DND-41 (cell line): ENCODE data around the gene KASH5.

ENCODE experiments used
- ATAC-seq: fragments of 200-7000 bp; cut with Tn5 transposase; 3 replicates; pipeline ENCODE4 v1.9.1; 2021; ENCODE audit warnings: low read depth; ENCODE audit not compliant: insufficient read depth
- DNase-seq: peaks from one replicate; pipeline ENCODE4 v3.0.0-alpha.2; 2020
- H2AFZ ChIP-seq: 2 replicates; pipeline ENCODE4 v1.6.0; 2012; ENCODE audit warnings: low read depth, low read length
- H3K27ac ChIP-seq: 2 replicates; pipeline ENCODE4 v1.5.1; 2012; ENCODE audit warnings: low read length, inconsistent platforms
- H3K27me3 ChIP-seq: fragments of 200-600 bp; sonication (generic); 2 replicates; pipeline ENCODE4 v1.6.0; 2012; ENCODE audit warnings: low read length, mild to moderate bottlenecking, inconsistent platforms; ENCODE audit not compliant: insufficient read depth, poor library complexity
- H3K36me3 ChIP-seq: 2 replicates; pipeline ENCODE4 v1.5.1; 2012; ENCODE audit warnings: low read length, inconsistent platforms; ENCODE audit not compliant: insufficient read depth
- H3K4me1 ChIP-seq: 2 replicates; pipeline ENCODE4 v1.5.1; 2012; ENCODE audit warnings: mild to moderate bottlenecking, low read length; ENCODE audit not compliant: insufficient read depth
- H3K4me2 ChIP-seq: 2 replicates; pipeline ENCODE4 v1.6.0; 2012; ENCODE audit warnings: mild to moderate bottlenecking, moderate library complexity, low read length, inconsistent platforms; ENCODE audit not compliant: insufficient read depth
- H3K4me3 ChIP-seq, 2 experiments: fragments of 200-600 bp in 1 of 2; shearing (Covaris generic) in 1 of 2; 2 replicates each; pipeline ENCODE4 v1.5.1; 2012 to 2016; ENCODE audit warnings: inconsistent platforms in 2 of 2, low read length in 2 of 2, mild to moderate bottlenecking in 2 of 2, low read depth in 1 of 2, moderate library complexity in 1 of 2
- H3K79me2 ChIP-seq: 2 replicates; pipeline ENCODE4 v1.6.0; 2012; ENCODE audit warnings: low read length, inconsistent platforms; ENCODE audit not compliant: insufficient read depth
- H3K9ac ChIP-seq: 2 replicates; pipeline ENCODE4 v1.6.0; 2012; ENCODE audit warnings: low read depth, mild to moderate bottlenecking, inconsistent platforms, low read length, moderate library complexity
- H3K9me3 ChIP-seq: 2 replicates; pipeline ENCODE4 v1.5.1; 2012; ENCODE audit warnings: low read length, moderate library complexity, mild to moderate bottlenecking, inconsistent platforms; ENCODE audit not compliant: insufficient read depth, severe bottlenecking
- H4K20me1 ChIP-seq: 2 replicates; pipeline ENCODE4 v1.6.0; 2012; ENCODE audit warnings: low read length; ENCODE audit not compliant: insufficient read depth
- CTCF ChIP-seq: IDR thresholded peaks from 2 replicates; pipeline ENCODE4 v1.5.1; 2012; ENCODE audit warnings: borderline replicate concordance, low read length, moderate library complexity, mild to moderate bottlenecking; ENCODE audit not compliant: poor library complexity, severe bottlenecking; ENCODE audit errors: extremely low read depth
- EZH2 ChIP-seq: IDR thresholded peaks from 3 replicates; pipeline ENCODE4 v1.6.1; 2012; ENCODE audit warnings: borderline replicate concordance, low read depth, mild to moderate bottlenecking, moderate library complexity, low read length, inconsistent platforms; ENCODE audit not compliant: severe bottlenecking

KASH5 gene

GRCh38 chr19:49347835-49348234 is 40.2 kb upstream of the KASH5 start:
- Histone ChIP-seq H3K36me3 (no peaks in the 10 kb centered on the region), H3K4me3 (no peak overlapping the region), H3K4me1 (no peaks in the 10 kb centered on the region), H3K27me3 (no peaks in the 10 kb centered on the region), H3K9ac (no peak overlapping the region), H3K9me3 (no peaks in the 10 kb centered on the region), H3K4me2 (no peak overlapping the region), H2AFZ (no peak overlapping the region; the same call in 1 of the 2 replicates), H3K79me2 (no peaks in the 10 kb centered on the region), H3K27ac (no peak overlapping the region), H4K20me1 (no peaks in the 10 kb centered on the region)
- ATAC-seq (peak; percentile 35; the same call in 1 of the 3 replicates), DNase-seq (no peak)
- TF ChIP-seq CTCF, result no peak

- H3K36me3 ChIP-seq, result no peaks in the 10 kb centered on the region
- no peak for TF ChIP-seq EZH2
- TF ChIP-seq CTCF, result no peak
- no peak for DNase-seq
- H3K79me2 ChIP-seq, result no peaks in the 10 kb centered on the region
- no peaks in the 10 kb centered on the region for H3K27me3 ChIP-seq
- no peak overlapping the region for H3K27ac ChIP-seq
- no peaks in the 10 kb centered on the region for H3K9me3 ChIP-seq
- no peak for ATAC-seq
- H3K4me3 ChIP-seq, result no peak overlapping the region
- no peak overlapping the region for H3K4me2 ChIP-seq
- H4K20me1 ChIP-seq, result no peaks in the 10 kb centered on the region
- H3K9ac ChIP-seq, result no peak overlapping the region
- no peaks in the 10 kb centered on the region for H3K4me1 ChIP-seq
- H2AFZ ChIP-seq, result no peak overlapping the region
These were observed 39.5 kb upstream of the KASH5 start for GRCh38 chr19:49348305-49349189.

- no peak overlapping the region for H2AFZ ChIP-seq
- no peaks in the 10 kb centered on the region for H3K4me1 ChIP-seq
- no peak overlapping the region for H3K4me3 ChIP-seq
- no peak overlapping the region for H3K4me2 ChIP-seq
- H3K27me3 ChIP-seq, result no peaks in the 10 kb centered on the region
- TF ChIP-seq CTCF (no peak), EZH2 (no peak)
- ATAC-seq (no peak), DNase-seq (no peak)
- H3K36me3 ChIP-seq, result no peaks in the 10 kb centered on the region
- H4K20me1 ChIP-seq, result no peaks in the 10 kb centered on the region
- H3K79me2 ChIP-seq, result no peaks in the 10 kb centered on the region
- H3K9me3 ChIP-seq, result no peaks in the 10 kb centered on the region
- H3K27ac ChIP-seq, result no peak overlapping the region
- no peak overlapping the region for H3K9ac ChIP-seq
These were observed 38.5 kb upstream of the KASH5 start for GRCh38 chr19:49349567-49349966.
